Measurements from ENCODE around the gene PIK3CB.

Gene PIK3CB

GRCh38 chr3:138834596-138835396, at the start of gene PIK3CB:
Gene PIK3CB, minus strand, starts transcription at chr3:138834928. Its CDS starts 75,585 bp downstream, at chr3:138759343.
- no peak for DNase-seq (ENCODE audit: extremely low read depth, low read depth)
- no peak for TF ChIP-seq CTCF (IDR thresholded peaks at IDR 0.05; ENCODE audit: low read depth, low read length, missing control alignments)
- peak within 1 kb of the TSS; percentile 65 for H3K4me3 ChIP-seq (replicated peaks; ENCODE audit: low read depth, low read length)

- DNase-seq (ENCODE audit: extremely low read depth, low read depth): no peak
- H3K4me3 ChIP-seq (replicated peaks; ENCODE audit: low read depth, low read length): no peak overlapping the region
- TF ChIP-seq CTCF (IDR thresholded peaks at IDR 0.05; ENCODE audit: low read depth, low read length, missing control alignments): no peak
Observed at GRCh38 chr3:138881233-138881632, 46.5 kb upstream of the PIK3CB start.

- no peak overlapping the region for H3K4me3 ChIP-seq (replicated peaks; ENCODE audit: low read depth, low read length)
- TF ChIP-seq CTCF (IDR thresholded peaks at IDR 0.05; ENCODE audit: low read depth, low read length, missing control alignments): no peak
Observed at GRCh38 chr3:138879541-138880380, 45.0 kb upstream of the PIK3CB start.

GRCh38 chr3:138877226-138877625, 42.5 kb upstream of the PIK3CB start:
- no peak overlapping the region for H3K4me3 ChIP-seq (replicated peaks; ENCODE audit: low read depth, low read length)
- TF ChIP-seq CTCF (IDR thresholded peaks at IDR 0.05; ENCODE audit: low read depth, low read length, missing control alignments): no peak
- DNase-seq (ENCODE audit: extremely low read depth, low read depth): no peak

More at GRCh38 chr3:138879541-138880380, 45.0 kb upstream of the PIK3CB start:
- DNase-seq (ENCODE audit: extremely low read depth, low read depth): no peak

- no peak for TF ChIP-seq CTCF (IDR thresholded peaks at IDR 0.05; ENCODE audit: low read depth, low read length, missing control alignments)
- no peak overlapping the region for H3K4me3 ChIP-seq (replicated peaks; ENCODE audit: low read depth, low read length)
- no peak for DNase-seq (ENCODE audit: extremely low read depth, low read depth)
Observed at GRCh38 chr3:138875754-138876664, 41.3 kb upstream of the PIK3CB start.

GRCh38 chr3:138875096-138875753, 40.5 kb upstream of the PIK3CB start:
- no peak overlapping the region for H3K4me3 ChIP-seq (replicated peaks; ENCODE audit: low read depth, low read length)
- no peak for DNase-seq (ENCODE audit: extremely low read depth, low read depth)
- no peak for TF ChIP-seq CTCF (IDR thresholded peaks at IDR 0.05; ENCODE audit: low read depth, low read length, missing control alignments)

All from HFF-Myc (cell line).